Islet of Langerhans (tissue), 1 donor: ENCODE results near the gene RCBTB1.
A peak's percentile ranks its signal among the peaks of the same experiment; 100 is the strongest.
"Not testable (repeated sequence)": the region's sequence is repeated elsewhere in the genome, so short reads cannot be mapped to it uniquely, and the experiment has no call there.

ENCODE experiments used
- FAIRE-seq: peaks from one replicate; lab custom pipeline; 2011; peaks lifted over from hg19 to GRCh38; lab: Jason Lieb, UNC

RCBTB1 gene

DNA sequence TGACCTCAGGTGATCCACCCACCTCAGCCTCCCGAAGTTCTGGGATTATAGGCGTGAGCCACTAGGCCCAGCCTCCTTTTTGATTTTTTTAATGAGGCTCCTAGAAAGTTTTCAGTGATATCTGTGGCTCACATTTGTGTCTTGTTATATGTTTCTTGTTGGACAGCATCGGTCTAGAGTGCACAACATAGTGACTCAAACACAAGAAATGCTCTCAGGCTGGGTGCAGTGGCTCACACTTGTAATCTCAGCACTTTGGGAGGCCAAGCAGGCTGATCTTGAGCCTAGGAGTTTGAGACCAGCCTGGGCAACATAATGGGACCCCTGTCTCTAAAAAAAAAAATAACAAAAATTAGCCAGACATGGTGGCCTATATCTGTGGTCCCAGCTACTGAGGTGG, 81.4 kb downstream of the RCBTB1 start:
- no peak for FAIRE-seq

DNA sequence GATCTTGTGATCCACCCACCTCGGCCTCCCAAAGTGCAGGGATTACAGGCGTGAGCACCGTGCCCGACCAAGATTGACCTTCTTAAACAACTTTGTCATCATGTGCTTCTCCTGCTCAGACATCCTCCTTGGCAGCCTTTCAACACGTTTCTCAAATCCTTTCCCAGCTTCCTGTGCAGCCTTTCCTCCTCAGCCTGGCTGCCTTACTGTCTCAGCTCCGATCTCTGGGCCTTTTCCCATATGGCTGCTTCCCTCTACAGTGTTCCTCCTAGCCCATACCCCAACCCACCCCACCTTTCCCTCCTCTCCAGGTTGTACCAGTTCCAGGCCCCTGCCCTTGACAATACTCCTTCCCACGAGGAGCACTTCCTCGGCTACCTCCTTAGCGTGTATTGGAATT, 82.4 kb downstream of the RCBTB1 start:
- FAIRE-seq: no peak

DNA sequence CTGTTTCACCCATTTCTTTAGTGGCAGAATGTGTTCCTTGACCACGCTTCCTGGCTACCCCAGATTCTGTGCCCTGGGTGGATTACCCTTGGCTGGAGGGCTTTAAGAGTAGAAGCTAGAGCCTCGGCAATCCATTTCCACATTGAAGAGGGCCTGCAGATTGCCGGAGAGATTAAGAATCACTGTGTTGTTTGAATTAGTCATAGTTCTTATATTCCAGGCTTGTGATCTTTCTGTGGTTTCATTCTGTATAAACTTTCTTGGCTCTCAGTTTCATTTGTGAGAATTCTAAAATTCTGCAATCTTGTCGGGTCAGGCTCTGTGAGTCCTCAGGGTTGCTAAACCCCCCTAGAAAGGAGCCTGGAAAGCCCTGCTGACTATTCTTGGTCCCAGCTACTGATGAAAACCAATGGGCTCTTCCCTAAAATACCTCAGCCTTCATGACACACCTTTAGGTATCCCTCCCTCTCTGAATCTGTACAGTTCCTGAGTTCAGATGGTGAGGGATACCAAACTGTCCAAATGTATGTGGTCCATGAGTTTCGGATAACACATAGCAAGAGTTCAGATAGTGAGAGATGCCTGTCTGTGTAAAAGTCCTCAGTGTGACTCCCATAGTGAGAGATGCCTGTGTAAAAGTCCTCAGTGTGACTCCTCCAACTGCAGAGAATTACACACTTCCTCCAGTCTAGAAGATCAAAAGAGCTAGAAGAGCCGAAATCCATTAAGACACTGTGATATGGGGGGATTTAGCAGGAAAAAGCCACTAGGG, 85.3 kb downstream of the RCBTB1 start:
- no peak for FAIRE-seq

DNA sequence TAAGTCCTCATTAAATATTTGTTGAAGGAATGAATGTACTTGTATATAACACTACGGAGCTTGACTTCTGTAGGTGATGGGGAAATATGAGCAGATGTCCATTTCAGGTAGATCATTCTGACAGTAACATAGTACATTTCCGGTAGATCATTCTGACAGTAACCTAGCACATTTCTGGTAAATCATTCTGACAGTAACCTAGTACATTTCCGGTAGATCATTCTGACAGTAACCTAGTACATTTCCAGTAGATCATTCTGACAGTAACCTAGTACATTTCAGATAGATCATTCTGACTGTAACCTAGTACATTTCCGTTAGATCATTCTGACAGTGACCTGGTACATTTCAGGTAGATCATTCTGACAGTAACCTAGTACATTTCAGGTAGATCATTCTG, 87.2 kb downstream of the RCBTB1 start:
- FAIRE-seq: no peak

DNA sequence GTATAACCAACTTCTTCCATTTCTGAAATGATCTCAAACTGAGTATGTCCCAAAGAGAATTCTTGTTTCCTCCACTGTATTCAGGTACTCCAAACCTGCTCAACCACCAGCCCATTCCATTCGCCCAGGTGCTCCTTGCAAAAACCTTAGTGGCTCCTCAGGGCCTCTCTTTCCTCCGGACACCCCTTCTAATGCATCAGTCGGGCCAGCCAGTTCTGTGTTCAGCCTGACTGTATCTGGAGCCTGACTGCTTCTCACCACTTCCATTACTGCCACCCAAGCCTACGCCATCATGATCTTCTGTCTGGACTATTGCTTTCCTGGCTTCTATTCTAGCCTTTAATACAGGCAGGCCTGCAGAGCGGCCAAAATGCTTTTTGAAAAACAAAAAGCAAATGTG, 88.1 kb downstream of the RCBTB1 start:
- no peak for FAIRE-seq

DNA sequence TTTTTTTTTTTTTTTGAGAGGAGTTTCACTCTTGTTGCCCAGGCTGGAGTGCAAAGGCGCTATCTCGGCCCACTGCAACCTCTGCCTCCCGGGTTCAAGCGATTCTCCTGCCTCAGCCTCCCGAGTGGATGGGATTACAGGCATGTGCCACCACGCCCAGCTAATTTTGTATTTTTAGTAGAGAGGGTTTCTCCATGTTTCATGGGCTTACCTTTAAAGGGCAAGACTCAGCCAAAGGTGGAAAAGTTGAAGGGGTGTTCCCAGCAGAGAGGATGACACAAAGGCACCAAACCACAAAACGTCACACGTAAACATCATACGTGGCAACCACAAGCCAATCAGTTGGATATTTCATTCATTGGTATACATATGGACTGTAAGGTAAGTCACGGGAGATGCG, 88.5 kb downstream of the RCBTB1 start:
- FAIRE-seq: not testable (repeated sequence)

DNA sequence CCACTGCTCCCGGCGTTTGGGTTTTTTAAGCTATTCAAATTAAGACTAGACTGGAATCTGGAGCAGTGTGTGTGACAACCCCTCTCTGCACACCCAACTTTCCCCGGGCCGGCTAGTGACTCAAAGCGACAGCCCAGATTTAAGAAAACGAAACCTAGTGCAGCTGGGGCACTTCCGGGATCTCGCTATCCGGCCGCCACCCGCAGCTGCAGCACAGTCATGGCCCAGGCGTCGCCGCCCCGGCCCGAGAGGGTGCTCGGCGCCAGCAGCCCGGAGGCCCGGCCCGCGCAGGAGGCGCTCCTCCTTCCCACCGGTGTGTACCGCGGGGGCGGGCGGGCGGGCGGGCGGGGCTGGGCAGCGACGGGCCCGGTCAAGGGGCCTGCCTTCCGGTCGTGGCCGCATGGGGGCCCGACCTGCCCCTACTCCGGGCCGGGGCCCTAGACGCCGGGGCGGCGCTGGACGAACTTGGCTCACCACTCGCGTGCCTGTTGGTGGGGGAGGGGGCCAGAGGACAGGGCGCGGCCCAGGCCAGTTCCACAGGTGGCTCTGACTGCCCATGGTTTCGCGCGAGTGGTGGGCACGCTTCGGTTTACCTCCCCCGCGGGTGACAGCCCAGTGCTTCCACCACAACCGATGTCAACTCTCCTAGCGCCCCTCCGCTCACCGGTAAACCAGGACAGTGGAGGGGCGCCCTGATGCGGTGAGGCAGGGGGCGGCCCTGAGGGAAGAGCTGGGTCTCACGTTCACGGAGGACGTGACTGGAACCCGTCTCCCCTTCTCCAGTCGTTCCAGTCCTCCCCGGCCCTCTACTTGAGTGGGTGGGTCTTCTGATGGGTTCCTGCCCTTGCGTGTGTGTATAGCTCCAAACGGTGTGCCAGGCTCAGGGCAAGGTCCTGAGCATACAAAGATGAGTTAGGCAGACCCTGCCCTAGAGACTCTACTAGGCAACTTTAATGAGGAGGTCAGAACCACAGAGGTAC, 89.3 kb downstream of the RCBTB1 start, which contains the start of gene PHF11:
Gene PHF11, plus strand, starts transcription at position 171 of the 980 bp plus-strand sequence. Its CDS starts 49 bp downstream, at position 220.
- no peak for FAIRE-seq

DNA sequence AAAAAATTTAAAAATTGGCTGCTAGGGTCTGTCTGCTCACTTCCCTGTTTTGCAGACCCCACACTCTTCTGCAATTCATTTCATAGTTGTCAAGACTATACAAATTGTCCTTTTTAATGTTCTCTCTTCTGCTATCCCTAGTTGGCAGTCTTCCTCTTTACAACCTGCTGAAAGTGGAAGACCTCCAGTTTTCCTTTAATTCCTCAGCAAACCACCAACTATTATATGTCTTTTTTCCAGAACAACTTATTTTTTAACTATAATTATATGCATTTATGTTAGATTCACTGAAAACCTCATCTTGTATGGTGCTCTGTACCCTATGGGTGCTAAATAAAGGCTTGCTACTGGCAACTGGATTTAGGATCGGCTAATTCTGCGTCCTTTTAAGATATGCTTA, 90.7 kb downstream of the RCBTB1 start:
- FAIRE-seq: no peak

DNA sequence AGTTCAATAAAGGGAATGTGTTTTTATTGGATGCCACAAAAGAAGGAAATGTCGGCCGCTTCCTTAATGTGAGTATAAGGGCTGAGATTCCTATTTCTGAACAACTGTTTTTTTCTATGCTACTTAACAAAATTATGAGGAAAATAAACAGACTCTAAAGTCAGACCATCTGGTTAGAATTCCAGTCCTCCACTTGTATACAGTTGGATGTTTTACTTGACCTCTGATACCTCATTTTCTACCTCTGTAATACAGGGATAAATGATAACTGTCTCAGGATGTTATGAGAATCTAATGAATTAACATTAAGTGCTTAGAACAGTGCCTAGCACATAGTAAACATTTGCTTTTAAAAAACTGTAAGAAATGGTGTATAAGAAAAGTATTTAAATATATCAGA, 96.8 kb downstream of the RCBTB1 start:
- peak; percentile 38 for FAIRE-seq
